IMR-90 (cell line): ENCODE results near the gene AFMID. TPM values are rescaled to one million over a fixed set of nuclear protein-coding genes. Genes with fewer than 3 reads are reported as not detected.

Experiments
- ATAC-seq: fragments of 200-7000 bp; cut with Tn5 transposase; 2 replicates; pipeline ENCODE4 v1.9.1; 2020; ENCODE audit warnings: low read depth, mild to moderate bottlenecking, moderate library complexity
- BruUV-seq: library from RNA; stranded (reverse); fragments of 400-500 nt; replicated peaks from 2 replicates; lab custom pipeline; 2021; lab: Mats Ljungman, UMichigan
- CTCF ChIA-PET: fragments of 300-600 bp; formaldehyde crosslinking; extraction: SDS; loops from one replicate; lab custom pipeline; 2021; ENCODE audit warnings: antibody characterized with exemption; lab: Yijun Ruan, JAX
- POLR2A ChIA-PET: fragments of 300-600 bp; sonication (Branson Sonifier 250); formaldehyde crosslinking; loops from one replicate; lab custom pipeline; 2022; ENCODE audit warnings: antibody characterized with exemption; ENCODE audit not compliant: unreplicated experiment; lab: Charles Lee
- DNase-seq: peaks from one replicate; pipeline ENCODE4 v3.0.0; 2013
- H2AFZ ChIP-seq: replicated peaks from 2 replicates; pipeline ENCODE3; 2013; ENCODE audit warnings: low read length, mild to moderate bottlenecking; ENCODE audit not compliant: poor library complexity
- H2AK5ac ChIP-seq: 2 replicates; pipeline ENCODE4 v1.6.1; 2013; ENCODE audit warnings: low read depth, low read length, inconsistent platforms
- H2AK9ac ChIP-seq: replicated peaks from 2 replicates; pipeline ENCODE3; 2013; ENCODE audit warnings: mild to moderate bottlenecking, low read depth, low read length, moderate library complexity; ENCODE audit not compliant: poor library complexity
- H2BK120ac ChIP-seq: 2 replicates; pipeline ENCODE4 v1.6.1; 2013; ENCODE audit warnings: low read depth, low read length, inconsistent platforms
- H2BK15ac ChIP-seq: 3 replicates; pipeline ENCODE4 v1.6.1; 2013; ENCODE audit warnings: low read depth, low read length, inconsistent platforms
- H2BK20ac ChIP-seq: 2 replicates; pipeline ENCODE4 v1.6.1; 2013; ENCODE audit warnings: low read depth, mild to moderate bottlenecking, inconsistent platforms, low read length, moderate library complexity
- H2BK5ac ChIP-seq: 2 replicates; pipeline ENCODE4 v1.6.1; 2013; ENCODE audit warnings: mild to moderate bottlenecking, low read depth, low read length, inconsistent platforms; ENCODE audit not compliant: poor library complexity, severe bottlenecking
- H3K14ac ChIP-seq: replicated peaks from 2 replicates; pipeline ENCODE4 v1.6.1; 2013; ENCODE audit warnings: low read depth, low read length, inconsistent platforms
- H3K18ac ChIP-seq: 2 replicates; pipeline ENCODE4 v1.6.1; 2013; ENCODE audit warnings: low read depth, low read length, control low read depth
- H3K23ac ChIP-seq: 2 replicates; pipeline ENCODE4 v1.6.1; 2013; ENCODE audit warnings: low read depth, low read length, inconsistent platforms
- H3K27ac ChIP-seq: 2 replicates; pipeline ENCODE4 v1.5.1; 2013; ENCODE audit warnings: mild to moderate bottlenecking, control low read depth, low read length; ENCODE audit not compliant: insufficient read depth
- H3K27me3 ChIP-seq: 2 replicates; pipeline ENCODE4 v1.6.1; 2013; ENCODE audit warnings: low read length; ENCODE audit not compliant: control insufficient read depth, insufficient read depth
- H3K36me3 ChIP-seq: 2 replicates; pipeline ENCODE4 v1.6.1; 2013; ENCODE audit warnings: low read length, mixed read lengths; ENCODE audit not compliant: control insufficient read depth, insufficient read depth
- H3K4ac ChIP-seq: 2 replicates; pipeline ENCODE4 v1.6.1; 2013; ENCODE audit warnings: low read depth, low read length, inconsistent platforms
- H3K4me1 ChIP-seq: 2 replicates; pipeline ENCODE4 v1.6.1; 2013; ENCODE audit warnings: low read length, mixed read lengths; ENCODE audit not compliant: control insufficient read depth, insufficient read depth
- H3K4me2 ChIP-seq: 2 replicates; pipeline ENCODE4 v1.6.1; 2013; ENCODE audit warnings: low read depth, mild to moderate bottlenecking, control low read depth, low read length, moderate library complexity
- H3K4me3 ChIP-seq: 2 replicates; pipeline ENCODE4 v1.5.1; 2013; ENCODE audit warnings: low read depth, mild to moderate bottlenecking, control low read depth, low read length, moderate library complexity; ENCODE audit not compliant: insufficient read depth
- H3K56ac ChIP-seq: 2 replicates; pipeline ENCODE4 v1.6.1; 2013; ENCODE audit warnings: low read length, inconsistent platforms; ENCODE audit not compliant: insufficient read depth; ENCODE audit errors: extremely low read depth
- H3K79me1 ChIP-seq, 2 experiments: 2 replicates each; pipeline ENCODE4 v1.6.1; 2013; ENCODE audit warnings: low read length in 2 of 2, inconsistent platforms in 1 of 2, low read depth in 1 of 2
- H3K9ac ChIP-seq: 2 replicates; pipeline ENCODE4 v1.6.1; 2013; ENCODE audit warnings: low read depth, low read length, control low read depth
- H3K9me1 ChIP-seq: 2 replicates; pipeline ENCODE4 v1.6.1; 2013; ENCODE audit warnings: low read length, inconsistent platforms; ENCODE audit not compliant: insufficient read depth
- H3K9me3 ChIP-seq: 2 replicates; pipeline ENCODE4 v1.6.1; 2013; ENCODE audit warnings: low read length; ENCODE audit not compliant: control insufficient read depth, insufficient read depth
- H4K20me1 ChIP-seq: 2 replicates; pipeline ENCODE4 v1.6.1; 2013; ENCODE audit warnings: low read length, inconsistent platforms; ENCODE audit not compliant: insufficient read depth
- H4K5ac ChIP-seq: 2 replicates; pipeline ENCODE4 v1.6.1; 2013; ENCODE audit warnings: mild to moderate bottlenecking, low read depth, low read length, control low read depth
- H4K8ac ChIP-seq, 2 experiments: 2 replicates each; pipeline ENCODE4 v1.6.1; 2013; ENCODE audit warnings: low read depth in 2 of 2, low read length in 2 of 2, control low read depth in 1 of 2, inconsistent platforms in 1 of 2
- H4K91ac ChIP-seq: 2 replicates; pipeline ENCODE4 v1.6.1; 2013; ENCODE audit warnings: low read depth, low read length, inconsistent platforms; ENCODE audit not compliant: insufficient read depth
- CHD1 ChIP-seq: IDR thresholded peaks from 2 replicates; pipeline ENCODE4 v1.6.1; 2012; ENCODE audit warnings: low read depth, low read length, improper control_type of control experiment
- FOS ChIP-seq: fragments of 150-350 bp; IDR thresholded peaks from 2 replicates; pipeline ENCODE4 v1.6.1; 2016; ENCODE audit warnings: low read depth, low read length
- MAFK ChIP-seq: IDR thresholded peaks from 2 replicates; pipeline ENCODE4 v1.6.1; 2012; ENCODE audit warnings: low read depth, low read length, improper control_type of control experiment
- NFE2L2 ChIP-seq: fragments of 150-350 bp; IDR thresholded peaks from 2 replicates; pipeline ENCODE4 v1.6.1; 2016; ENCODE audit warnings: low read depth, mild to moderate bottlenecking, low read length
- WGBS, 2 experiments: methylation state at CpG; one replicate each; pipeline versions ENCODE4 v1.1.5 to v1.1.7; 2013; ENCODE audit warnings: missing lambda C conversion rate in 2 of 2; ENCODE audit not compliant: insufficient read length in 1 of 2; ENCODE audit errors: extremely low coverage in 2 of 2; 5-methylcytosine and 5-hydroxymethylcytosine counted together
- dilution Hi-C: fragments of 300-500 bp; cut with HindIII; formaldehyde crosslinking; loops from one replicate; pipeline ENCODE4 v1.14.3; 2018; ENCODE audit warnings: low sequenced_read_pairs; ENCODE audit not compliant: unreplicated experiment
- in situ Hi-C: fragments of 300-500 bp; cut with MboI; formaldehyde crosslinking; loops from 3 replicates; pipeline ENCODE4 v1.14.3; 2019; ENCODE audit warnings: low sequenced_read_pairs, inconsistent platforms, mixed read lengths
- intact Hi-C: fragments of 100-400 bp; cut with micrococcal nuclease; formaldehyde crosslinking; loops from 2 replicates; pipeline ENCODE4 v1.10.0; 2022
- polyA plus RNA-seq, 3 experiments: library from polyadenylated mRNA; depleted of rRNA; stranded (reverse); fragments of >200 nt; gene quantifications; 2 replicates each; pipeline ENCODE4 v1.2.3, GENCODE V29; 2012; ENCODE audit warnings: low replicate concordance in 1 of 3
- total RNA-seq: library from RNA; depleted of rRNA; stranded (reverse); fragments of >200 nt; gene quantifications from 2 replicates; pipeline ENCODE4 v1.2.3, GENCODE V29; 2012

AFMID gene
- total and polyA plus RNA-seq, 2 of the 4 experiments (the other 2 are of a cell fraction), result 41.0 to 65.1 TPM

DNA sequence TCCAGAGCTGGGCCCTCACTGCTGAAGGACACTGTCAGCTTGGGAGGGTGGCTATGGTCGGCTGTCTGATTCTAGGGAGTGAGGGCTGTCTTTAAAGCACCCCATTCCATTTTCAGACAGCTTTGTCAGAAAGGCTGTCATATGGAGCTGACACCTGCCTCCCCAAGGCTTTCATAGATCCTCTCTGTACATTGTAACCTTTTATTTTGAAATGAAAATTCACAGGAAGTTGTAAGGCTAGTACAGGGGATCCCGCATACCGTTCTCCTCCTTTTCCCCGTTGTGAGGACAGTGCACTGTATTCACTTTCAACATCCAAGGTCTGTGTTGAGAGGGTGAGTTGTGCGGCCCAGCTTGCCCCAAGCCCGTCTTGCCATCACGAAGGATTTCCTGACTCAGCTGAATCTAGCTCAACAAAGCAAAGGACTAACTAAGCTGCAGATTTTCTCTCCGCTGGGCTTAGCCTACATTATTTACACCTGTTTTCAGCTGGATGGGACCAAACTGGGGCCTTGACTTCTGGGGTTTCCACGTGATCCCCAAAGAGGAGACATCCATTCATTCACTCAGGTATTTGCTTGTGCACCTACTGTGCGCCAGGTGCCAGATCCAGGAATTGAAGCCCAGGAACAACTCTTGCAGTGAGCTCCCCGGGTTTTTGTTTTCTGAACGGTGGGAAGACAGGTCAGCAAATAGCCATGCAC, 39.0 kb downstream of the AFMID start:
- Histone ChIP-seq H3K4me2 (no peak overlapping the region), H3K27ac (no peak overlapping the region), H3K36me3 (no peaks in the 10 kb centered on the region), H3K9me3 (no peaks in the 10 kb centered on the region), H2AFZ (peak overlapping the region; percentile 29), H4K8ac (no peak overlapping the region), H3K14ac (no peak overlapping the region), H3K4me1 (no peaks in the 10 kb centered on the region), H3K4me3 (no peak overlapping the region), H2BK120ac (no peak overlapping the region), H3K56ac (no peak overlapping the region), H4K91ac (no peak overlapping the region), H2BK5ac (no peak overlapping the region), H2AK5ac (no peak overlapping the region), H4K5ac (no peak overlapping the region), H2BK15ac (no peak overlapping the region), H2BK20ac (no peak overlapping the region), H3K9ac (no peak overlapping the region), H3K79me1 (peaks cover 0 to 3% of the 10 kb centered on the region in 2 experiments; a peak in 1 of 4 replicates), H3K27me3 (peaks cover 13% of the 10 kb centered on the region), H4K20me1 (no peaks in the 10 kb centered on the region; the same call in 1 of the 2 replicates), H3K4ac (no peak overlapping the region), H3K18ac (no peak overlapping the region), H2AK9ac (no peak overlapping the region), H3K23ac (no peak overlapping the region), H3K9me1 (no peaks in the 10 kb centered on the region)
- in situ Hi-C loops (no loop called here), dilution Hi-C loops (no loop called here), intact Hi-C loops (no loop called here)
- 69% methylated on average over 6 of the region's 12 CpGs; no CpG with 5 or more reads in 1 of the 2 experiments for WGBS, 2 experiments
- no peak for ATAC-seq
- POLR2A ChIA-PET, result no interaction called here
- BruUV-seq, result no TSS peak
- CTCF ChIA-PET, result interaction anchor here (0.8 kb wide), 1 partner anchor 21 kb away, joined by 4 read pairs; no protein-coding TSS in a partner anchor
- DNase-seq, result no peak
- TF ChIP-seq MAFK (peak; percentile 59), FOS (no peak), NFE2L2 (no peak), CHD1 (no peak)
